ENCODE results near the gene MSRB1.

The MSRB1 gene

DNA sequence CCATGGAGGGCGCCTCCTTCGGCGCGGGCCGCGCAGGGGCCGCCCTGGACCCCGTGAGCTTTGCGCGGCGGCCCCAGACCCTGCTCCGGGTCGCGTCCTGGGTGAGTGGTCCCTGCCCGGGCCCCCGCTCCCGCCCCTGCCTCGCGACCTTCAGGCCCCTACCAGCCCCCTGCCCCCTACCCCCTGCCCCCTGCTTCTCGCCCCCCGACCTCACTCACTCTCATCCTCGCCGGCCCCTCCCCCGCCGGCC, 47.0 kb upstream of the MSRB1 start:
- peaks cover 17% of the 10 kb centered on the region for H3K36me3 ChIP-seq
- peaks cover 10% of the 10 kb centered on the region for H3K9me3 ChIP-seq
- no peak for DNase-seq
- no peaks in the 10 kb centered on the region for H3K4me1 ChIP-seq
- peaks cover 29% of the 10 kb centered on the region for H3K27me3 ChIP-seq
- peak overlapping the region; percentile 46 for H3K4me3 ChIP-seq (ENCODE audit: low read depth, low read length)
- no peak for TF ChIP-seq CTCF (IDR thresholded peaks at IDR 0.05; ENCODE audit: low read depth, low read length)

GRCh38 chr16:1989209-1990100, 46.5 kb upstream of the MSRB1 start, which contains the start of gene SYNGR3:
TSS of gene SYNGR3 (plus strand) at chr16:1989970. CDS start at chr16:1990103, 133 bp downstream.
- no peak for TF ChIP-seq CTCF (IDR thresholded peaks at IDR 0.05; ENCODE audit: low read depth, low read length)
- Histone ChIP-seq H3K27me3 (peaks cover 29% of the 10 kb centered on the region), H3K36me3 (peaks cover 17% of the 10 kb centered on the region), H3K9me3 (peaks cover 10% of the 10 kb centered on the region), H3K4me1 (no peaks in the 10 kb centered on the region), H3K4me3 (ENCODE audit: low read depth, low read length) (peak within 1 kb of the TSS; percentile 46)
- no peak for DNase-seq

GRCh38 chr16:1987198-1987597, 44.2 kb upstream of the MSRB1 start:
- Histone ChIP-seq H3K27me3 (peaks cover 29% of the 10 kb centered on the region), H3K4me1 (peaks cover 3% of the 10 kb centered on the region; the same call in 1 of the 2 replicates), H3K9me3 (peaks cover 4% of the 10 kb centered on the region; the same call in 1 of the 2 replicates), H3K4me3 (ENCODE audit: low read depth, low read length) (no peak overlapping the region), H3K36me3 (peaks cover 17% of the 10 kb centered on the region)
- DNase-seq, result no peak
- TF ChIP-seq CTCF (IDR thresholded peaks at IDR 0.05; ENCODE audit: low read depth, low read length), result no peak

- no peak for DNase-seq
- H3K36me3 ChIP-seq, result peaks cover 17% of the 10 kb centered on the region
- no peak overlapping the region; the same call in 1 of the 2 replicates for H3K4me3 ChIP-seq (ENCODE audit: low read depth, low read length)
- peaks cover 25% of the 10 kb centered on the region for H3K27me3 ChIP-seq
- H3K9me3 ChIP-seq, result no peaks in the 10 kb centered on the region
- H3K4me1 ChIP-seq, result peaks cover 3% of the 10 kb centered on the region; the same call in 1 of the 2 replicates
- TF ChIP-seq CTCF (IDR thresholded peaks at IDR 0.05; ENCODE audit: low read depth, low read length), result no peak
Observed at GRCh38 chr16:1985466-1986150, 42.6 kb upstream of the MSRB1 start.

GRCh38 chr16:1984347-1985225, 41.6 kb upstream of the MSRB1 start:
- peaks cover 3% of the 10 kb centered on the region; the same call in 1 of the 2 replicates for H3K4me1 ChIP-seq
- peaks cover 23% of the 10 kb centered on the region for H3K27me3 ChIP-seq
- H3K36me3 ChIP-seq, result peaks cover 17% of the 10 kb centered on the region
- TF ChIP-seq CTCF (IDR thresholded peaks at IDR 0.05; ENCODE audit: low read depth, low read length), result no peak
- DNase-seq, result no peak
- H3K4me3 ChIP-seq (ENCODE audit: low read depth, low read length), result peak overlapping the region; percentile 86
- H3K9me3 ChIP-seq, result no peaks in the 10 kb centered on the region
